GM23338 (cell line): Measurements from ENCODE around the gene FTO. TPM values are rescaled to one million over a fixed set of nuclear protein-coding genes. Genes with fewer than 3 reads are reported as not detected.
A peak's percentile ranks its signal among the peaks of the same experiment; 100 is the strongest.

Experiments used
- ATAC-seq: fragments of 200-7000 bp; cut with Tn5 transposase; 3 replicates; pipeline ENCODE4 v1.9.1; 2020
- DNase-seq: peaks from one replicate; pipeline ENCODE4 v3.0.0-alpha.2; 2015; ENCODE audit warnings: low spot score
- H2AFZ ChIP-seq: fragments of 200-600 bp; sonication (generic); 2 replicates; pipeline ENCODE4 v1.8.0; 2016; ENCODE audit warnings: antibody characterized with exemption, mild to moderate bottlenecking, moderate library complexity
- H3F3A ChIP-seq: fragments of 200-600 bp; sonication (generic); replicated peaks from 2 replicates; pipeline ENCODE4 v1.8.0; 2017; ENCODE audit warnings: antibody characterized with exemption, mixed run types, low read depth
- H3K27ac ChIP-seq: fragments of 200-600 bp; sonication (generic); 2 replicates; pipeline ENCODE4 v1.6.1; 2016; ENCODE audit warnings: low read depth
- H3K27me3 ChIP-seq: fragments of 200-600 bp; sonication (generic); 2 replicates; pipeline ENCODE4 v1.8.0; 2016; ENCODE audit warnings: mild to moderate bottlenecking, mixed run types, moderate library complexity; ENCODE audit not compliant: insufficient read depth
- H3K36me3 ChIP-seq: fragments of 200-600 bp; sonication (generic); 2 replicates; pipeline ENCODE4 v1.8.0; 2016; ENCODE audit warnings: mild to moderate bottlenecking; ENCODE audit not compliant: insufficient read depth
- H3K4me1 ChIP-seq: fragments of 200-600 bp; sonication (generic); 2 replicates; pipeline ENCODE4 v1.8.0; 2016; ENCODE audit warnings: mild to moderate bottlenecking, moderate library complexity; ENCODE audit not compliant: insufficient read depth
- H3K4me2 ChIP-seq: fragments of 200-600 bp; sonication (generic); 2 replicates; pipeline ENCODE4 v1.7.1; 2017; ENCODE audit warnings: mixed run types
- H3K4me3 ChIP-seq: fragments of 200-600 bp; sonication (generic); 2 replicates; pipeline ENCODE4 v1.6.1; 2016; ENCODE audit warnings: mixed run types
- H3K79me2 ChIP-seq: fragments of 200-600 bp; sonication (generic); replicated peaks from 2 replicates; pipeline ENCODE4 v1.8.0; 2017; ENCODE audit warnings: mild to moderate bottlenecking; ENCODE audit not compliant: insufficient read depth
- H3K9me2 ChIP-seq: fragments of 200-600 bp; sonication (generic); 2 replicates; pipeline ENCODE4 v1.8.0; 2017; ENCODE audit not compliant: insufficient read depth
- H4K20me1 ChIP-seq: fragments of 200-600 bp; sonication (generic); replicated peaks from 2 replicates; pipeline ENCODE4 v1.8.0; 2017; ENCODE audit warnings: mild to moderate bottlenecking; ENCODE audit not compliant: insufficient read depth
- H3K27ac Mint-ChIP-seq: 2 replicates; pipeline ENCODE4 v1.8.0; 2020; ENCODE audit warnings: inconsistent platforms, mild to moderate bottlenecking, moderate library complexity, mixed read lengths
- H3K27me3 Mint-ChIP-seq: 3 replicates; pipeline ENCODE4 v1.8.0; 2022; ENCODE audit warnings: low read depth, mild to moderate bottlenecking, moderate library complexity, mixed read lengths, inconsistent platforms; ENCODE audit not compliant: insufficient read depth, poor library complexity
- H3K36me3 Mint-ChIP-seq: 3 replicates; pipeline ENCODE4 v1.8.0; 2021; ENCODE audit warnings: low read depth, mild to moderate bottlenecking, inconsistent platforms, moderate library complexity, mixed read lengths
- H3K4me1 Mint-ChIP-seq: 3 replicates; pipeline ENCODE4 v1.8.0; 2020; ENCODE audit warnings: mild to moderate bottlenecking, inconsistent platforms, mixed read lengths
- H3K4me3 Mint-ChIP-seq: 3 replicates; pipeline ENCODE4 v1.8.0; 2021; ENCODE audit warnings: moderate library complexity, mild to moderate bottlenecking, inconsistent platforms, mixed read lengths
- H3K9me3 Mint-ChIP-seq: 3 replicates; pipeline ENCODE4 v1.8.0; 2020; ENCODE audit warnings: moderate library complexity, mild to moderate bottlenecking, inconsistent platforms, mixed read lengths
- CREB1 ChIP-seq: fragments of 250-450 bp; sonication (Bioruptor Pico); IDR thresholded peaks from 2 replicates; pipeline ENCODE4 v1.5.0; 2020; ENCODE audit warnings: low read depth, mild to moderate bottlenecking, moderate library complexity
- CTCF ChIP-seq, 2 experiments: fragments of 200-600 bp in 1 of 2; sonication (generic) in 1 of 2; conservative IDR thresholded peaks; 2 replicates each; pipeline versions ENCODE4 v1.5.1 to v1.6.1; 2016 to 2017; ENCODE audit warnings: antibody characterized with exemption in 2 of 2, low read depth in 2 of 2, mild to moderate bottlenecking in 2 of 2, moderate library complexity in 1 of 2
- ETS1 ChIP-seq: IDR thresholded peaks from 2 replicates; pipeline ENCODE4 v1.6.1; 2016; ENCODE audit warnings: antibody characterized with exemption
- EZH2 ChIP-seq: fragments of 200-600 bp; sonication (generic); IDR thresholded peaks from one replicate; pipeline ENCODE4 v1.8.0; 2017; ENCODE audit warnings: antibody characterized with exemption, mild to moderate bottlenecking, low read depth; ENCODE audit not compliant: unreplicated experiment
- POLR2AphosphoS5 ChIP-seq: IDR thresholded peaks from 2 replicates; pipeline ENCODE4 v1.6.1; 2016; ENCODE audit warnings: antibody characterized with exemption, low read depth
- ZNF114 ChIP-seq: fragments of 250-450 bp; sonication (Bioruptor Pico); IDR thresholded peaks from 2 replicates; pipeline ENCODE4 v1.5.0; 2020; ENCODE audit warnings: mild to moderate bottlenecking, moderate library complexity
- ZNF331 ChIP-seq: fragments of 250-450 bp; sonication (Bioruptor Pico); IDR thresholded peaks from 2 replicates; pipeline ENCODE4 v1.5.0; 2020; ENCODE audit warnings: low read depth, mild to moderate bottlenecking, moderate library complexity
- ZNF462 ChIP-seq: fragments of 250-450 bp; sonication (Bioruptor Pico); IDR thresholded peaks from 2 replicates; pipeline ENCODE4 v1.5.0; 2020; ENCODE audit warnings: mild to moderate bottlenecking, moderate library complexity
- polyA plus RNA-seq: library from polyadenylated mRNA; unstranded; fragments of >200 nt; fragmentation: Nextera tagmentation; extraction: Ambion mirVana; gene quantifications from 2 replicates; pipeline ENCODE4 v1.2.1, GENCODE V29; 2016
- total RNA-seq: library from RNA; depleted of rRNA; stranded (reverse); fragments of >200 nt; shearing (Covaris generic); gene quantifications from 2 replicates; pipeline ENCODE4 v1.2.3, GENCODE V29; 2014

The FTO gene
- total and polyA plus RNA-seq, 2 experiments from 2014 or later = 17.7 to 69.6 TPM

DNA sequence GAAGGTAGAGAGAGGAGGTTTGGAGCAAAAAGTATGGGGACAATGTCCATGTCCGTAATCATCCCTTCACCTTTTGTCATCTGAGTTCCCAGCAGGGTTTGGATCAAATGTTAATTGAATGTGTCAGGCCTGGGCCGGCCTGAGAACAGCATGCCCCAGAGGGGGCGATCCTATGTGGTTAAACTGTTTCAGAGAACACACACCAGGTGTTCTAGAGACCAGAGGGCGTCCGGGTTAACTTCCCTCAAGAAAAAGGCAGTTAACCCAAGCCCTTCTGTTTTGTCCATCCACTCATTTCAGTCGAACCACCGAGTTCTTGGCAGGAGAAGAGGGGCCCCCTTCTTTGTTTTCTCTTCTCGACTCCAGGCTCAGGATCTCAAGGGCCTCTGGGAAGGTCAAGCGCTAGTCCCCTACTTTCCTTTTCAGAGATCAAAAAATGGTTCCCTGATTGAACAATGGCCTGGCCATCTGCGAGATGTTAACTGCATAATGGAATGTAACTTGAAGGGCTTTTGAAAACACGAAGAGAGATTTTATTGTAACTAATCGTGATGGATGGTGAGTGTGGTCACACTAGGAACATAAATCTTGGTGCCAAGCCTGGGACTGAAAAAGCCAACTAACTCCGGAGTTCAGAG lies 440.1 kb downstream of the FTO start:
- H3K27ac ChIP-seq = no peak overlapping the region
- no peaks in the 10 kb centered on the region for H3K9me2 ChIP-seq
- H4K20me1 ChIP-seq = no peaks in the 10 kb centered on the region
- Mint-ChIP-seq H3K9me3 (no peaks in the 10 kb centered on the region; the same call in 2 of the 3 replicates), H3K36me3 (no peaks in the 10 kb centered on the region), H3K4me3 (no peak overlapping the region), H3K27ac (no peak overlapping the region), H3K27me3 (peaks cover 12% of the 10 kb centered on the region), H3K4me1 (peaks cover 7% of the 10 kb centered on the region; the same call in 2 of the 3 replicates)
- no peak overlapping the region for H3K4me2 ChIP-seq
- H3K79me2 ChIP-seq = no peaks in the 10 kb centered on the region
- ATAC-seq (no peak), DNase-seq (no peak)
- H3K4me1 ChIP-seq = 0 out of 2 replicates have a peak, but pooled peaks cover 10% of the 10 kb centered on the region
- no peaks in the 10 kb centered on the region for H3F3A ChIP-seq
- H2AFZ ChIP-seq = peak overlapping the region; percentile 56; the same call in 1 of the 2 replicates
- no peaks in the 10 kb centered on the region for H3K36me3 ChIP-seq
- TF ChIP-seq ZNF114 = no peak
- no peak for TF ChIP-seq CTCF (conservative IDR thresholded peaks at IDR 0.05; ENCODE audit: low read depth in 2 of 2)
- no peak for TF ChIP-seq ZNF462 (CRISPR knock-in tag)
- no peak for TF ChIP-seq CREB1 (CRISPR knock-in tag)
- no peak for TF ChIP-seq ETS1
- no peak for TF ChIP-seq POLR2AphosphoS5
- TF ChIP-seq ZNF331 (CRISPR knock-in tag) = no peak
- no peak for TF ChIP-seq EZH2
- no peaks in the 10 kb centered on the region for H3K27me3 ChIP-seq
- H3K4me3 ChIP-seq = no peak overlapping the region
